ENCODE results near the gene PNPLA8.

DNA sequence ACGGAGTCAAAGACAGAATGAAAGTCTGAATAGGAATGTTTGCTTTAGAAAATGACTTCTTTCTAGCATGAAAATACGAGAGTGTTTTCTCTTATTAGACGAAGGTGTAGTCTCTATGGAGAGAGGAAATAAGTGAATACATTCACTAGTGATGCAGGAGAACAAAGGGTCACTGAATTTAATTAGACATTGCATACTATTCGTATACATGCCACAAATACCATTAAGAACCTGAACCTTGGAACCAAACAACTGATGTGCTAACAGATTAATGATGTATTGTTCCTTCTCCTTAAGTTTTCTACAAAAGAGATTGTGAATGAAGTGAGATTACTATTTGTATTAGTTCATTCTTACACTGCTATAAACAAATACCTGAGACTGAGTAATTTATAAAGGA is 33.3 kb upstream of the PNPLA8 start:
- TF ChIP-seq, protein P1, sequence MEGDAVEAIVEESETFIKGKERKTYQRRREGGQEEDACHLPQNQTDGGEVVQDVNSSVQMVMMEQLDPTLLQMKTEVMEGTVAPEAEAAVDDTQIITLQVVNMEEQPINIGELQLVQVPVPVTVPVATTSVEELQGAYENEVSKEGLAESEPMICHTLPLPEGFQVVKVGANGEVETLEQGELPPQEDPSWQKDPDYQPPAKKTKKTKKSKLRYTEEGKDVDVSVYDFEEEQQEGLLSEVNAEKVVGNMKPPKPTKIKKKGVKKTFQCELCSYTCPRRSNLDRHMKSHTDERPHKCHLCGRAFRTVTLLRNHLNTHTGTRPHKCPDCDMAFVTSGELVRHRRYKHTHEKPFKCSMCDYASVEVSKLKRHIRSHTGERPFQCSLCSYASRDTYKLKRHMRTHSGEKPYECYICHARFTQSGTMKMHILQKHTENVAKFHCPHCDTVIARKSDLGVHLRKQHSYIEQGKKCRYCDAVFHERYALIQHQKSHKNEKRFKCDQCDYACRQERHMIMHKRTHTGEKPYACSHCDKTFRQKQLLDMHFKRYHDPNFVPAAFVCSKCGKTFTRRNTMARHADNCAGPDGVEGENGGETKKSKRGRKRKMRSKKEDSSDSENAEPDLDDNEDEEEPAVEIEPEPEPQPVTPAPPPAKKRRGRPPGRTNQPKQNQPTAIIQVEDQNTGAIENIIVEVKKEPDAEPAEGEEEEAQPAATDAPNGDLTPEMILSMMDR (IDR thresholded peaks at IDR 0.05; ENCODE audit: low read depth, low read length): no peak
- no peak for TF ChIP-seq POLR2A (IDR thresholded peaks at IDR 0.05; ENCODE audit: extremely low read depth, insufficient read length)
